Endothelial cell of umbilical vein (primary cell): Measurements from ENCODE around the gene CARD14. TPM values are rescaled to one million over a fixed set of nuclear protein-coding genes. Genes with fewer than 3 reads are reported as not detected.

ENCODE experiments used
- BruUV-seq: library from RNA; stranded (reverse); fragments of 400-500 nt; replicated peaks from 2 replicates; lab custom pipeline; 2021; lab: Mats Ljungman, UMichigan
- CTCF ChIA-PET: fragments of 300-600, 350-600 bp; sonication (Branson Sonifier 250); formaldehyde crosslinking; loops from one replicate; lab custom pipeline; 2021; ENCODE audit warnings: antibody characterized with exemption, inconsistent platforms; lab: Charles Lee
- POLR2A ChIA-PET: fragments of 300-600, 350-600 bp; sonication (Branson Sonifier 250); formaldehyde crosslinking; loops from one replicate; lab custom pipeline; 2021; ENCODE audit warnings: antibody characterized with exemption, inconsistent platforms; lab: Charles Lee
- DNase-seq: peaks from one replicate; pipeline ENCODE4 v3.0.0-alpha.2; 2011; ENCODE audit warnings: low read depth, low spot score
- FAIRE-seq: peaks from 2 replicates; lab custom pipeline; 2011; peaks lifted over from hg19 to GRCh38; lab: Jason Lieb, UNC
- H2AFZ ChIP-seq: 2 replicates; pipeline ENCODE4 v1.6.0; 2012; ENCODE audit warnings: low read depth, low read length, control low read depth, inconsistent platforms
- H3K27ac ChIP-seq: 2 replicates; pipeline ENCODE4 v1.5.1; 2011; ENCODE audit warnings: low read depth, mild to moderate bottlenecking, control low read depth, low read length, moderate library complexity; ENCODE audit not compliant: insufficient read depth
- H3K27me3 ChIP-seq, 2 experiments: 2 replicates each; pipeline versions ENCODE4 v1.6.0 to v1.6.1; 2011; ENCODE audit warnings: low read length in 2 of 2, mixed read lengths in 1 of 2; ENCODE audit not compliant: control insufficient read depth in 2 of 2, insufficient read depth in 2 of 2
- H3K36me3 ChIP-seq, 2 experiments: 2 replicates in 1 of 2; 3 replicates in 1 of 2; pipeline ENCODE4 v1.5.1; 2011; ENCODE audit warnings: low read length in 2 of 2, mild to moderate bottlenecking in 1 of 2, moderate library complexity in 1 of 2; ENCODE audit not compliant: control insufficient read depth in 2 of 2, insufficient read depth in 2 of 2; ENCODE audit errors: extremely low read depth in 1 of 2
- H3K4me1 ChIP-seq: 3 replicates; pipeline ENCODE4 v1.5.1; 2011; ENCODE audit warnings: mild to moderate bottlenecking, low read length; ENCODE audit not compliant: control insufficient read depth, insufficient read depth; ENCODE audit errors: extremely low read depth
- H3K4me2 ChIP-seq: 2 replicates; pipeline ENCODE4 v1.6.1; 2011; ENCODE audit warnings: low read length, control low read depth, mixed read lengths; ENCODE audit not compliant: insufficient read depth
- H3K4me3 ChIP-seq, 3 experiments: fragments of 200-600 bp in 1 of 3; sonication (generic), shearing (Covaris generic) in 1 of 3; replicated peaks in 1 of 3; 2 replicates each; pipeline ENCODE4 v1.5.1; 2011 to 2016; ENCODE audit warnings: control low read depth in 3 of 3, low read length in 3 of 3, mild to moderate bottlenecking in 2 of 3, inconsistent platforms in 1 of 3, low read depth in 1 of 3, moderate library complexity in 1 of 3; ENCODE audit not compliant: insufficient read depth in 1 of 3
- H3K79me2 ChIP-seq: 2 replicates; pipeline ENCODE4 v1.6.0; 2012; ENCODE audit warnings: low read length, inconsistent platforms; ENCODE audit not compliant: control insufficient read depth, insufficient read depth
- H3K9ac ChIP-seq: replicated peaks from 2 replicates; pipeline ENCODE3; 2011; ENCODE audit warnings: low read length, control low read depth; ENCODE audit not compliant: insufficient read depth; ENCODE audit errors: extremely low read depth
- H3K9me1 ChIP-seq: replicated peaks from 3 replicates; pipeline ENCODE4 v1.6.0; 2011; ENCODE audit warnings: mild to moderate bottlenecking, low read length; ENCODE audit not compliant: control insufficient read depth, insufficient read depth; ENCODE audit errors: extremely low read depth
- H3K9me3 ChIP-seq: replicated peaks from 2 replicates; pipeline ENCODE4 v1.5.1; 2012; ENCODE audit warnings: low read length, inconsistent platforms; ENCODE audit not compliant: control insufficient read depth, insufficient read depth
- H4K20me1 ChIP-seq: replicated peaks from 2 replicates; pipeline ENCODE3; 2011; ENCODE audit warnings: mild to moderate bottlenecking, low read length; ENCODE audit not compliant: control insufficient read depth, insufficient read depth; ENCODE audit errors: extremely low read depth
- EZH2 ChIP-seq: IDR thresholded peaks from 2 replicates; pipeline ENCODE4 v1.6.1; 2012; ENCODE audit warnings: borderline replicate concordance, low read depth, mild to moderate bottlenecking, moderate library complexity, low read length, inconsistent platforms; ENCODE audit not compliant: severe bottlenecking
- FOS ChIP-seq: IDR thresholded peaks from 2 replicates; pipeline ENCODE4 v1.6.1; 2011; ENCODE audit warnings: mild to moderate bottlenecking, low read length, moderate library complexity, borderline replicate concordance; ENCODE audit not compliant: insufficient read depth
- GATA2 ChIP-seq: IDR thresholded peaks from 2 replicates; pipeline ENCODE4 v1.7.0; 2011; ENCODE audit warnings: low read depth, mild to moderate bottlenecking, moderate library complexity, mixed read lengths, low read length; ENCODE audit not compliant: insufficient read length, insufficient read depth
- JUN ChIP-seq: IDR thresholded peaks from 2 replicates; pipeline ENCODE4 v1.6.1; 2011; ENCODE audit warnings: borderline replicate concordance, low read depth; ENCODE audit not compliant: insufficient read length, insufficient read depth
- MYC ChIP-seq: IDR thresholded peaks from one replicate; pipeline ENCODE4 v1.6.1; 2011; ENCODE audit warnings: mild to moderate bottlenecking, low read depth, low read length
- POLR2A ChIP-seq: IDR thresholded peaks from 2 replicates; pipeline ENCODE4 v1.6.1; 2012; ENCODE audit warnings: low read depth, mild to moderate bottlenecking, control low read depth, low read length
- POLR2AphosphoS5 ChIP-seq: IDR thresholded peaks from 2 replicates; pipeline ENCODE4 v1.6.1; 2012; ENCODE audit warnings: low read depth, mild to moderate bottlenecking, control low read depth, low read length, moderate library complexity; ENCODE audit not compliant: insufficient read depth
- dilution Hi-C: fragments of 300-500 bp; cut with MboI; formaldehyde crosslinking; loops from one replicate; pipeline ENCODE4 v1.15.0; 2019; ENCODE audit warnings: low sequenced_read_pairs; ENCODE audit not compliant: extremely low pct_ligation_motif_present
- intact Hi-C: fragments of 100-400 bp; cut with micrococcal nuclease; formaldehyde crosslinking; loops from one replicate; pipeline ENCODE4 v1.10.0; 2022
- polyA plus RNA-seq, 4 experiments: library from polyadenylated mRNA; depleted of rRNA in 3 of 4; stranded (reverse) in 3 of 4; unstranded in 1 of 4; fragments of >200 nt; gene quantifications; 2 replicates each; pipeline versions ENCODE4 v1.2.1 to v1.2.3, GENCODE V29; 2011 to 2012; ENCODE audit warnings: missing spikeins in 1 of 4
- total RNA-seq: library from RNA; stranded (reverse); gene quantifications from 2 replicates; pipeline ENCODE4 v1.2.3, GENCODE V29; 2021
- TF ChIP-seq, protein P1 (sequence below): IDR thresholded peaks from 2 replicates; pipeline ENCODE4 v1.6.1; 2011; ENCODE audit not compliant: insufficient read depth, insufficient read length
- TF ChIP-seq, protein P2 (sequence below), 2 donors: IDR thresholded peaks; 1 replicate in 1 of 2; 2 replicates in 1 of 2; pipeline ENCODE4 v1.5.1; 2011; ENCODE audit warnings: low read length in 2 of 2, mild to moderate bottlenecking in 2 of 2, moderate library complexity in 2 of 2, control low read depth in 1 of 2, inconsistent platforms in 1 of 2, low read depth in 1 of 2; ENCODE audit not compliant: insufficient read depth in 1 of 2; ENCODE audit errors: extremely low read depth in 1 of 2

The CARD14 gene
- total and polyA plus RNA-seq, 2 donors (not counting 3 experiments of a cell fraction or from before 2014, with no cell fraction given), result not detected

DNA sequence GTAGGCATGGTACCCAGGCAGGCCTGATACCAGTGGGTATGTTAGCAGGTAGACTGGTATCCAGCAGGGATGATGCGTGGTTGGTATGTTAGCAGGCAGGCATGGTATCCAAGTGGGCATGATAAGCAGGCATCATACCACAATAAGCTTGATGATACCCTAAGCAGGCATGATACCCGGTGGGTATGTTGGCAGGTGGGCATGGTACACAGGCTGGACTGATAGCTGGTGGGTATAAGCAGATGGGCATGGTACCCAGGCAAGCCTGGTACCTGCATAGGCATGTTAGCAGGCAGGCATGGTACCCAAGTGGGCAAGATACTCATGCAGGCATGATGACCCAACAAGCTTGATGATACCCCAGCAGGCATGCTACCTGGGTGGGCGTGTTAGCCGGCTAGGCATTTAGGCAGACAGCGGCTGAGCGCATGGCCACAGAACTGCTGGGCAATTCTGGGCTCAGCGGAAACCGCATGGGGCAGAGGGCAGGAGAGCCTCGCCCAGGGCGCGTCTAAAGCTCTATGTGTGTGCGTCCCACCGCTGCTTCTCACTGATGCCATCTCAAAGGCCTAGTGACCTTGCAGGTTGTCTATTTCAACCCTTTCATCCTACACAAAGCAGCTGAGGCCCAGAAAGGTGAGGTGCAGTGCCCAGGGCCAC is 48.0 kb downstream of the CARD14 start:
- intact Hi-C loops, result no loop called here
- CTCF ChIA-PET, result interaction anchor here (0.8 kb wide), 1 partner anchor 22 kb away, joined by 3 read pairs; no protein-coding TSS in a partner anchor

More for the DNA sequence above, 48.0 kb downstream of the CARD14 start:
- no peak overlapping the region for H3K4me3 ChIP-seq
- FAIRE-seq (no peak), DNase-seq (no peak)
- no peaks in the 10 kb centered on the region for H4K20me1 ChIP-seq
- no peak overlapping the region for H2AFZ ChIP-seq
- H3K79me2 ChIP-seq, result peaks cover 11% of the 10 kb centered on the region
- no peak overlapping the region for H3K4me2 ChIP-seq
- no TSS peak for BruUV-seq
- dilution Hi-C loops, result no loop called here
- POLR2A ChIA-PET, result no interaction called here
- H3K9me1 ChIP-seq, result no peaks in the 10 kb centered on the region
- H3K9me3 ChIP-seq, result no peaks in the 10 kb centered on the region
- no peaks in the 10 kb centered on the region for H3K27me3 ChIP-seq
- no peak overlapping the region for H3K9ac ChIP-seq
- peaks cover 13% of the 10 kb centered on the region for H3K4me1 ChIP-seq
- H3K36me3 ChIP-seq, result peaks cover 3 to 23% of the 10 kb centered on the region in 2 experiments
- H3K27ac ChIP-seq, result no peak overlapping the region
- TF ChIP-seq POLR2AphosphoS5, result no peak
- no peak for TF ChIP-seq GATA2
- TF ChIP-seq FOS, result no peak
- no peak for TF ChIP-seq JUN
- TF ChIP-seq POLR2A, result no peak
- no peak for TF ChIP-seq EZH2
- TF ChIP-seq, protein P1, sequence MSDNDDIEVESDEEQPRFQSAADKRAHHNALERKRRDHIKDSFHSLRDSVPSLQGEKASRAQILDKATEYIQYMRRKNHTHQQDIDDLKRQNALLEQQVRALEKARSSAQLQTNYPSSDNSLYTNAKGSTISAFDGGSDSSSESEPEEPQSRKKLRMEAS, result no peak
- no peak for TF ChIP-seq MYC
- TF ChIP-seq, protein P2, sequence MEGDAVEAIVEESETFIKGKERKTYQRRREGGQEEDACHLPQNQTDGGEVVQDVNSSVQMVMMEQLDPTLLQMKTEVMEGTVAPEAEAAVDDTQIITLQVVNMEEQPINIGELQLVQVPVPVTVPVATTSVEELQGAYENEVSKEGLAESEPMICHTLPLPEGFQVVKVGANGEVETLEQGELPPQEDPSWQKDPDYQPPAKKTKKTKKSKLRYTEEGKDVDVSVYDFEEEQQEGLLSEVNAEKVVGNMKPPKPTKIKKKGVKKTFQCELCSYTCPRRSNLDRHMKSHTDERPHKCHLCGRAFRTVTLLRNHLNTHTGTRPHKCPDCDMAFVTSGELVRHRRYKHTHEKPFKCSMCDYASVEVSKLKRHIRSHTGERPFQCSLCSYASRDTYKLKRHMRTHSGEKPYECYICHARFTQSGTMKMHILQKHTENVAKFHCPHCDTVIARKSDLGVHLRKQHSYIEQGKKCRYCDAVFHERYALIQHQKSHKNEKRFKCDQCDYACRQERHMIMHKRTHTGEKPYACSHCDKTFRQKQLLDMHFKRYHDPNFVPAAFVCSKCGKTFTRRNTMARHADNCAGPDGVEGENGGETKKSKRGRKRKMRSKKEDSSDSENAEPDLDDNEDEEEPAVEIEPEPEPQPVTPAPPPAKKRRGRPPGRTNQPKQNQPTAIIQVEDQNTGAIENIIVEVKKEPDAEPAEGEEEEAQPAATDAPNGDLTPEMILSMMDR (IDR thresholded peaks at IDR 0.05; ENCODE audit: extremely low read depth in 1 of 2, insufficient read depth in 1 of 2, low read depth in 1 of 2, low read length in 2 of 2), result no peak
